Activated CD8-positive, alpha-beta memory T cell treated with anti-CD3 and anti-CD28 coated beads, Interleukin-2, amount 50 U/mL, for 1 hour (primary cell): Measurements from ENCODE around the gene DHX34.
"Not testable (repeated sequence)": the region's sequence is repeated elsewhere in the genome, so short reads cannot be mapped to it uniquely, and the experiment has no call there.

Source experiments
- DNase-seq: peaks from one replicate; pipeline ENCODE4 v3.0.0-alpha.2; 2020; ENCODE audit errors: extremely low read depth

Gene DHX34

DNA sequence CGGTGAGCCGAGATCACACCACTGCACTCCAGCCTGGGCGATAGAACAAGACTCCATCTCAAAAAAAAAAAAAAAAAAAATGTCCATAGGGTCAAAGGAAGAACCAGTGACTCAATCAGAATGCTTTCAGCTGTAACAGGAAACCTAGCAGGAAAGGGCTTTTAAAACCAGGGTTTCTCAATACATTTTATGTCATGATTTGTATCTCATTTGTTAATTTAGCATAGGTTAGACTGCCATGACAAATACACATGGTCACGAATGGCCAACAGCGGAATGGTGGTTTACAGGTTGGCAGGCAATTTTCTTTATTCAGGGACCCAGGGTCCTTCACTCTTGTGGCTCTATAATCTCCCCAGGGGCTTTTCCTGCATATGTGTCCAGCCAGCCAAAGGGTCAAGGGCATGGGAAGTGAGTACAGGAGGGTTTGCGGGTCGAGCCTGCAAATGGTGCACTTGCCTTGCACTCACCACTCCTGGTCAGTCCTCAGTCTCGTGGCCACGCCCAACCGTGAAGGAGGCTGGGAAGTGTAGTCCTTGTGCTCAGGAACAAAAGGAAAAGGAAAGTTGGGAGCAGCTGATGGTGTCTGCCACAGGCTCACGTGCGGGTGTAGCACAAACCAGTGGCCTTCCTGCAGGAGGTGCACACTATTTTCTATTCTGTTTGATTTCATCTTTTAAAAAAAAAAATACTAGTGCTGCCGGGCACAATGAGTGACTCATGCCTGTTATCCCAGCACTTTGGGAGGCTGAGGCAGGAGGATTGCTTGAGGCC lies 14.8 kb downstream of the DHX34 start:
- no peak for DNase-seq

DNA sequence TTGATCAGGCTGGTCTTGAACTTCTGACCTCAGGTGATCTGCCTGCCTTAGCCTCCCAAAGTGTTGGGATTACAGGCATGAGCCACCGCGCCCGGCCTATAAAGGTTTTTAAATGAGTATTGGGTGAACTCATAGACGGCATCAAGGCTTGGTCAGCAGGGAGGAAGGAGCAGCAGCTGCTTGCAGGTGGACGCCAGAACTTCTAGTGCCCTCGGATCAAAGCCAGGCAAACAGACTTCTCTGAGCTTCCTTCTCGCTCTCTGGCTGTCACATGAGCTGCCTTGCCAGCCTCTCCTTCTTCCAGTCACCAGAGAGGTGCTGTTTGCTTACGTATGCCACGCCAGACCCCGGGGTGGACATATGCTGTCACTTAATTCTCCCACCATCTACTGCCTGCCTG lies 16.3 kb downstream of the DHX34 start:
- DNase-seq: not testable (repeated sequence)

DNA sequence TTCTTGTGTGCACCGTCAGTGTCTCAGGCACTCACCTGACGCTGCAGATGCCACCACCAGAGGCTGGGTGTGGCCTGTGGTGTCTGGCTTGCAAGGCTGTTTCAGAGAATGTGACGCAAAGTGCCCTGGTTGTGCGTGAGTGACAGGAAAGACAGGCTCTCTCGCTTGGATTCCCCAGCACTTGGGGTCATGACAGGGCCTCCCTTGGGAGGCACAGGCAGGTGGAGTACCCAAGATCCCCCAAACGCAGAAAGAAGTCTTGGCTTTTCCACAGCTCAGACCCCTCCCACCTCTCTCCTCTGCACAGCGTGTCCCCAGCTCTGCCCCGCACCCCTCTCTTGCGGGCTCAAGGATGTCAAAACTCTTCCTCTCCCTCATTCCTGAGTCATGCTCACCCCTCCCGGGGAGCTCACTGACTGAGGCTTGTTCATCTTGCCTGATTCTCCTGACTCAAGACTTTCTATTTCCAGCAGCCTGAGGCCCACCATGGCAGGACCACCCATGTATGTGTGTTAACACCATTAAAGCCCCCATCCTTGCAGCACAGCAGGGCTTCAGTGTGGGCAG lies 21.0 kb downstream of the DHX34 start:
- no peak for DNase-seq

- no peak for DNase-seq
These were observed 22.1 kb downstream of the DHX34 start for GRCh38 chr19:47371261-47371660.

DNA sequence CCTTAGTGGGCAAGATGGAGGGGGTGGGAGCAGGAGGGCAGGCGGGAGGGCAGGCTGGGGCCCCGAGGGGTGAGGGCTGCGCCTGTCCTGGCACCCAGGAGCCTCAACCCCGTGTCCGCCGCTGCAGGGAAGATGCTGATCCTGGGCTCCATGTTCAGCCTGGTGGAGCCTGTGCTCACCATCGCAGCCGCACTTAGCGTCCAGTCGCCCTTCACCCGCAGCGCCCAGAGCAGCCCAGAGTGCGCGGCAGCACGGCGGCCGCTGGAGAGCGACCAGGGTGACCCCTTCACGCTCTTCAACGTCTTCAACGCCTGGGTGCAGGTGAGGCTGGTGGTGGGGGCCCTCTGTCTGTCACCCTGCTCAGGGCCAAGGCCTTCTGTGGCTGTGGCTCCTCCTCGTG lies 23.5 kb downstream of the DHX34 start:
- no peak for DNase-seq

GRCh38 chr19:47373246-47374240 lies 24.4 kb downstream of the DHX34 start:
- DNase-seq: no peak

DNA sequence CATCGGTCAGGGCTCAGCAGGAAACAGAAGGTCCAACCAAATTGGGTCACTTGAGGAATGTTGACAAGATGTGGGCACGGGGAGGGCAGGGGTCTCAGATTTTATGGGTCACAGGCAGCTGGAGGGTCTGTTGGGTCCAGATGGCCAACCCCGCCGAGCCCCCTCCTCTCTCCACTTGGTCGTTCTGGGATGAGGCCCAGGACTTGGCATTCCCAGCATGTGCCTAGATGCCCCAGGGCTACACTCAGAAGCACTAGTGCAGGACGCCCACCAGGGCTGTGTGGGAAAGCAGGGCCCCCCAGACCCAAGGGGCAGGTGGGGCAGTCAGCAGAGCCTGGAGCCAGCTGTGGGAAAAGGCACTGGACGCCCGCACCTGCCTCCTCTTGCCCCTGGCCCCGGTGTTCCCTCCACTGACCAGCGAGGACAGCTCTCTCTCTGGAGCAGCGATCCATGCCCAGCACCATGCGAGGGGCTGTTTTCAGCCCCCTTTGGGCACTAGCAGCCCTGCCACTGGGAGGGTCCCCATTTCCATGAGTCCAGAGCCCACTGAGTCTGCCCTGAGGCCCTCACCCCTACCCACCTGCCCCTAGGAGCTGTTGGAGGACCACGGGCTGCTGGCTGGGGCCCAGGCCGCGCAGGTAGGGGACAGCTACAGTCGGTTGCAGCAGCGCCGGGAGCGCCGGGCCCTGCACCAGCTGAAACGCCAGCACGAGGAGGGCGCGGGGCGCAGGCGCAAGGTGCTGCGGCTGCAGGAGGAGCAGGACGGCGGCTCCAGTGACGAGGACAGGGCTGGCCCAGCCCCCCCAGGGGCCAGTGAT lies 26.0 kb downstream of the DHX34 start:
- no peak for DNase-seq

- no peak for DNase-seq
These were observed 26.8 kb downstream of the DHX34 start for GRCh38 chr19:47375694-47376588.

- no peak for DNase-seq
These were observed 27.6 kb downstream of the DHX34 start for GRCh38 chr19:47376589-47377144.

DNA sequence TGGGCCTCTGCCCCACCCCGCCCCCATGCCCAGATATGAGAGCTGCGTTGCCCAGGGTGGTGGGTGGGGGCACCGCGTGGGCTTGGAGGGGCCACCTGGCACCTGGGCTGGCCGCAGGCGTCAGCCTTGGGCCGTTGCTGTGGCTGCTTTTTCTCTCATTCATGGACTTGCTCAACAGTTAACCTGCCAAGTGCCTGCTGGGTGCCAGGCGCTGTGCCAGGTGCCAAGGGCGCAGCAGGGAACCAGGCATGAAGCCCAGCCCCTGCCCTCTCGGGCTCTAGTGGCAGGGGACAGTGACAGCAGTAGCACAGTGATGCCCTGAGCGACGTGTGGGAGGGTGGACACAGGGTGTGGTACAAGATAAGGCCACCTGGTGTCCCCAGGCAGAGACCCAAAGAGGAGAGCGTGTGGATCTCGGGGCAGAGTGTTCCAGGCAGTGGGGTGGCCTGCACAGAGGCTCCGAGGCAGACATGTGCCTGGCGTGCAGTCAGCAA lies 28.1 kb downstream of the DHX34 start:
- DNase-seq: no peak

GRCh38 chr19:47377801-47378200 lies 28.7 kb downstream of the DHX34 start:
- no peak for DNase-seq

GRCh38 chr19:47378246-47378645 lies 29.1 kb downstream of the DHX34 start:
- no peak for DNase-seq

DNA sequence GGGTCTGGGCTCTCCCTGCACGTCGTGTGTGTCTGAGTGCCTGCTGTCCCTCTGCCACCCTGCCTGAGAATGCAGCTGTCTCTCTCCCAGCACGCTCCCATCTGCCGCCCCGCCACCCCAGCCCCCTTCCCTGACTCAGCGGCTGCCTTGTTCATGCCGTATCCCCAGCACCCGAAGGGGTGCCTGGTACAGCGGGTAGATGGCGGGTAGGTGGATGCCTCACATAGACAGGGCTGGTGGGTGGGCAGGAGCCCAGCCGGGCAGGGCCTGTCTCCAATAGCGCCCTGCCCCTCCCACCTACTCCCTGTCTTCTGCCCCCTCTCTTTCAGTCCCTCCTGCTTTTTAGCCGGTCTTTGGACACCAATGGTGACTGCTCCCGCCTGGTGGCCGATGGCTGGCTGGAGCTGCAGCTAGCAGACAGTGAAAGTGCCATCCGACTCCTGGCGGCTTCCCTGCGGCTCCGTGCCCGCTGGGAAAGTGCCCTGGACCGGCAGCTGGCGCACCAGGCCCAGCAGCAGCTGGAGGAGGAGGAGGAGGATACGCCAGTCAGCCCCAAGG lies 30.3 kb downstream of the DHX34 start:
- DNase-seq: no peak

GRCh38 chr19:47380559-47380958 lies 31.4 kb downstream of the DHX34 start:
- DNase-seq: no peak

- DNase-seq: no peak
These were observed 32.0 kb downstream of the DHX34 start for GRCh38 chr19:47381121-47381520.

GRCh38 chr19:47381653-47382279 lies 32.7 kb downstream of the DHX34 start:
- DNase-seq: no peak

- not testable (repeated sequence) for DNase-seq
These were observed 34.8 kb downstream of the DHX34 start for GRCh38 chr19:47383890-47384289.

DNA sequence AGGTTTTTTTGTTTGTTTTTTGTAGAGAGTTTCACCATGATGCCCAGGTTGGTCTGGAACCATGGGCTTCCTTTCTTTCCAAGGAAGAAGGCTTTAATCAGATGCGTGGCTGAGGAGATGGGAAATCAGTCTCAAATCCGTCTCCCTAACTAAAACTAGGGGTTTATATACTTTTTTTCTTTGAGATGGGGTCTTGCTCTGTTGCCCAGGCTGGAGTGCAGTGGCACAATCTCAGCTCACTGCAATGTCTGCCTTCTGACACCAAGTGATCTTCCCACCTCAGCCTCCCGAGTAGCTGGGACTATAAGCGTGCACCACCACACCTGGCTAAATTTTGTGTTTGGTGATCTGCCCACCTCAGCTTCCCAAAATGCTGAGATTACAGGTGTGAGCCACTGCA lies 35.4 kb downstream of the DHX34 start:
- DNase-seq: not testable (repeated sequence)

- not testable (repeated sequence) for DNase-seq
These were observed 37.5 kb downstream of the DHX34 start for GRCh38 chr19:47386582-47386981.
